H9 (cell line): ENCODE measurements around the gene SLC46A2. TPM values are rescaled to one million over a fixed set of nuclear protein-coding genes. Genes with fewer than 3 reads are reported as not detected.

ENCODE experiments used
- DNase-seq: peaks from one replicate; pipeline ENCODE4 v3.0.0-alpha.2; 2017
- H2AFZ ChIP-seq: one replicate; pipeline ENCODE4 v1.6.1; 2013; ENCODE audit warnings: mild to moderate bottlenecking, low read length, control low read depth, moderate library complexity
- H2AK5ac ChIP-seq: 2 replicates; pipeline ENCODE4 v1.6.1; 2013; ENCODE audit warnings: low read length, control low read depth, mixed read lengths; ENCODE audit not compliant: insufficient read length
- H2BK120ac ChIP-seq: one replicate; pipeline ENCODE4 v1.6.1; 2013; ENCODE audit warnings: low read depth, mild to moderate bottlenecking, low read length, control low read depth, inconsistent platforms; ENCODE audit not compliant: poor library complexity, severe bottlenecking
- H2BK12ac ChIP-seq: 2 replicates; pipeline ENCODE4 v1.6.1; 2013; ENCODE audit warnings: low read length, control low read depth, mixed read lengths, low read depth; ENCODE audit not compliant: insufficient read length
- H2BK15ac ChIP-seq: 2 replicates; pipeline ENCODE4 v1.6.1; 2013; ENCODE audit warnings: low read depth, low read length, control low read depth
- H2BK20ac ChIP-seq: one replicate; pipeline ENCODE4 v1.6.1; 2013; ENCODE audit warnings: low read depth, mild to moderate bottlenecking, low read length, control low read depth, inconsistent platforms; ENCODE audit not compliant: poor library complexity, severe bottlenecking
- H2BK5ac ChIP-seq: 2 replicates; pipeline ENCODE4 v1.6.1; 2013; ENCODE audit warnings: low read length, control low read depth, mixed read lengths; ENCODE audit not compliant: insufficient read length
- H3K14ac ChIP-seq: 2 replicates; pipeline ENCODE4 v1.6.1; 2013; ENCODE audit warnings: low read length, control low read depth; ENCODE audit not compliant: insufficient read depth
- H3K18ac ChIP-seq: 2 replicates; pipeline ENCODE4 v1.6.1; 2013; ENCODE audit warnings: low read depth, mild to moderate bottlenecking, mixed read lengths, low read length, control low read depth; ENCODE audit not compliant: insufficient read length
- H3K23ac ChIP-seq: 2 replicates; pipeline ENCODE4 v1.6.1; 2013; ENCODE audit warnings: low read length, control low read depth, mixed read lengths, low read depth; ENCODE audit not compliant: insufficient read length
- H3K23me2 ChIP-seq: 2 replicates; pipeline ENCODE4 v1.6.1; 2013; ENCODE audit warnings: low read depth, mild to moderate bottlenecking, mixed read lengths, low read length, control low read depth; ENCODE audit not compliant: insufficient read length, poor library complexity, severe bottlenecking
- H3K27ac ChIP-seq: 2 replicates; pipeline ENCODE4 v1.5.1; 2013; ENCODE audit warnings: low read length, control low read depth, mixed read lengths, low read depth; ENCODE audit not compliant: insufficient read length
- H3K27me3 ChIP-seq: 2 replicates; pipeline ENCODE4 v1.6.1; 2013; ENCODE audit warnings: low read length, control low read depth, inconsistent platforms; ENCODE audit not compliant: insufficient read depth
- H3K4ac ChIP-seq: 2 replicates; pipeline ENCODE4 v1.6.1; 2013; ENCODE audit warnings: low read depth, mild to moderate bottlenecking, control low read depth, inconsistent platforms, low read length, moderate library complexity
- H3K4me1 ChIP-seq: 2 replicates; pipeline ENCODE4 v1.6.1; 2013; ENCODE audit warnings: low read length, control low read depth, inconsistent platforms; ENCODE audit not compliant: insufficient read depth
- H3K4me2 ChIP-seq: 2 replicates; pipeline ENCODE4 v1.6.1; 2013; ENCODE audit warnings: low read length, control low read depth, mixed read lengths; ENCODE audit not compliant: insufficient read length, insufficient read depth
- H3K56ac ChIP-seq: 2 replicates; pipeline ENCODE4 v1.6.1; 2013; ENCODE audit warnings: low read depth, mild to moderate bottlenecking, mixed read lengths, low read length, control low read depth; ENCODE audit not compliant: insufficient read length
- H3K79me1 ChIP-seq: 2 replicates; pipeline ENCODE4 v1.6.1; 2013; ENCODE audit warnings: low read depth, mild to moderate bottlenecking, moderate library complexity, low read length, control low read depth, inconsistent platforms; ENCODE audit not compliant: insufficient read depth, poor library complexity, severe bottlenecking
- H3K79me2 ChIP-seq: 2 replicates; pipeline ENCODE4 v1.6.1; 2013; ENCODE audit warnings: low read length, control low read depth, inconsistent platforms; ENCODE audit not compliant: insufficient read depth
- H3K9ac ChIP-seq: 2 replicates; pipeline ENCODE4 v1.6.1; 2013; ENCODE audit warnings: low read length, control low read depth, mixed read lengths; ENCODE audit not compliant: insufficient read length; ENCODE audit errors: extremely low read depth
- H3K9me3 ChIP-seq: one replicate; pipeline ENCODE4 v1.6.1; 2013; ENCODE audit warnings: low read depth, low read length, inconsistent platforms; ENCODE audit not compliant: control insufficient read depth
- H3T11ph ChIP-seq: one replicate; pipeline ENCODE4 v1.6.1; 2013; ENCODE audit warnings: mild to moderate bottlenecking, low read length, control low read depth, inconsistent platforms
- H4K20me1 ChIP-seq: one replicate; pipeline ENCODE4 v1.6.1; 2013; ENCODE audit not compliant: control insufficient read depth, insufficient read length, insufficient read depth
- H4K5ac ChIP-seq: 2 replicates; pipeline ENCODE4 v1.6.1; 2013; ENCODE audit warnings: low read depth, mild to moderate bottlenecking, mixed read lengths, low read length, control low read depth; ENCODE audit not compliant: insufficient read length
- H4K8ac ChIP-seq: replicated peaks from 2 replicates; pipeline ENCODE4 v1.6.1; 2013; ENCODE audit warnings: low read length, control low read depth, mixed read lengths, low read depth; ENCODE audit not compliant: insufficient read length
- H4K91ac ChIP-seq: 2 replicates; pipeline ENCODE4 v1.6.1; 2013; ENCODE audit warnings: low read depth, mild to moderate bottlenecking, moderate library complexity, mixed read lengths, low read length, control low read depth; ENCODE audit not compliant: insufficient read length
- H3K27ac Mint-ChIP-seq, 3 experiments: 2 replicates in 2 of 3; 3 replicates in 1 of 3; pipeline ENCODE4 v1.8.0; 2020 to 2021; ENCODE audit warnings: mixed read lengths in 3 of 3, mild to moderate bottlenecking in 1 of 3, moderate library complexity in 1 of 3
- H3K27me3 Mint-ChIP-seq: 2 replicates; pipeline ENCODE4 v1.8.0; 2021; ENCODE audit warnings: low read depth, mild to moderate bottlenecking, moderate library complexity, mixed read lengths
- H3K36me3 Mint-ChIP-seq, 3 experiments: 2 replicates in 2 of 3; 3 replicates in 1 of 3; pipeline ENCODE4 v1.8.0; 2020 to 2021; ENCODE audit warnings: low read depth in 3 of 3, mixed read lengths in 3 of 3; ENCODE audit not compliant: insufficient read depth in 1 of 3
- H3K4me1 Mint-ChIP-seq, 2 experiments: 2 replicates each; pipeline ENCODE4 v1.8.0; 2020; ENCODE audit warnings: mixed read lengths in 2 of 2
- H3K4me3 Mint-ChIP-seq, 2 experiments: 2 replicates in 1 of 2; 3 replicates in 1 of 2; pipeline ENCODE4 v1.8.0; 2020 to 2021; ENCODE audit warnings: mild to moderate bottlenecking in 2 of 2, mixed read lengths in 2 of 2, moderate library complexity in 1 of 2
- H3K9me3 Mint-ChIP-seq, 2 experiments: 2 replicates in 1 of 2; 3 replicates in 1 of 2; pipeline ENCODE4 v1.8.0; 2020; ENCODE audit warnings: mild to moderate bottlenecking in 2 of 2, mixed read lengths in 2 of 2, moderate library complexity in 1 of 2
- CTCF ChIP-seq: fragments of 200-600 bp; sonication (generic); conservative IDR thresholded peaks from 3 replicates; pipeline ENCODE4 v1.8.0; 2021; ENCODE audit warnings: antibody characterized with exemption, mild to moderate bottlenecking
- WGBS: extraction: QIAGEN DNeasy Blood & Tissue Kit; methylation state at CpG from one replicate; pipeline ENCODE4 v1.1.7; 2013; ENCODE audit warnings: missing lambda C conversion rate, low lambda C conversion rate, mixed read lengths; ENCODE audit not compliant: insufficient read length; ENCODE audit errors: extremely low coverage; 5-methylcytosine and 5-hydroxymethylcytosine counted together
- total RNA-seq: library from RNA; stranded (reverse); gene quantifications from 2 replicates; pipeline ENCODE4 v1.2.1, GENCODE V29; 2021

SLC46A2 gene
- total RNA-seq, 1 experiment from 2014 or later: not detected

DNA sequence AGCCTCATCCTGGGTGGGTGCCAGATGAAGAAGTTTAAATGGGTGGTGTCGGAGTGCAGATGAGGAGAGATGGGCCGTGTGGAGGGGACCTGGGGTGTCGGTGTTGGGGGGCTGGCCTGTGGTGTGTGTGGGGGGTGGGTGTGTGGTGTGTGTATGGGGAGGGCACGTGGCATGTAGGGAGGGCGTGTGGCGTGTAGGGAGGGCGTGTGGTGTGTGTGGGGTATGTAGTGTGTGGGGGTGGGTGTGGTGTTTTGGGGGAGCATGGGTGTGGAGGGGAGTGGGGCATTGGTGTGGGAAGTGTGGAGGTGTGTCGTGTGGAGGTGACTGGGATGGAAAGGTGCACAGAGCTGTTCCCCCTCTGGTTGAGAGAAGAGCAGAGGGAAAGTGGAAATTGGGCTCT is 34.5 kb downstream of the SLC46A2 start:
- Mint-ChIP-seq H3K4me3 (no peak overlapping the region), H3K27me3 (no peaks in the 10 kb centered on the region), H3K9me3 (no peaks in the 10 kb centered on the region; a peak in 1 of 5 replicates), H3K4me1 (peaks cover 4 to 7% of the 10 kb centered on the region in 2 experiments), H3K27ac (no peak overlapping the region), H3K36me3 (peaks cover 0 to 12% (median 0%) of the 10 kb centered on the region in 3 experiments; a peak in 3 of 7 replicates)
- H2BK5ac ChIP-seq: no peak overlapping the region
- no peak overlapping the region for H4K8ac ChIP-seq
- H3K56ac ChIP-seq: no peak overlapping the region
- H3K4me1 ChIP-seq: no peaks in the 10 kb centered on the region
- H3K18ac ChIP-seq: no peak overlapping the region
- H3K9ac ChIP-seq: no peak overlapping the region
- H3K23ac ChIP-seq: no peak overlapping the region
- H3K79me2 ChIP-seq: no peaks in the 10 kb centered on the region
- no peak overlapping the region for H2BK15ac ChIP-seq
- H3K23me2 ChIP-seq: no peaks in the 10 kb centered on the region
- DNase-seq: no peak
- no peak overlapping the region for H3K27ac ChIP-seq
- H3T11ph ChIP-seq: no peak overlapping the region
- no peaks in the 10 kb centered on the region for H3K27me3 ChIP-seq
- H2BK120ac ChIP-seq: no peak overlapping the region
- no peak overlapping the region for H2AFZ ChIP-seq
- peaks cover 3% of the 10 kb centered on the region for H4K20me1 ChIP-seq
- H2AK5ac ChIP-seq: no peak overlapping the region
- H2BK20ac ChIP-seq: no peak overlapping the region
- no peak for TF ChIP-seq CTCF
- H4K5ac ChIP-seq: no peak overlapping the region
- no peaks in the 10 kb centered on the region for H3K79me1 ChIP-seq
- no peak overlapping the region for H2BK12ac ChIP-seq
- H3K4ac ChIP-seq: no peak overlapping the region
- no peak overlapping the region for H4K91ac ChIP-seq
- H3K9me3 ChIP-seq: no peaks in the 10 kb centered on the region
- WGBS: no CpG with 5 or more reads among the region's 8 CpGs
- no peak overlapping the region for H3K4me2 ChIP-seq
- H3K14ac ChIP-seq: no peak overlapping the region
